GM12801 (cell line): ENCODE measurements around the gene LDB2.

Source experiments
- TF ChIP-seq, protein P1 (sequence below): IDR thresholded peaks from one replicate; pipeline ENCODE4 v1.5.1; 2011; ENCODE audit warnings: control low read depth; ENCODE audit not compliant: insufficient read length; ENCODE audit errors: extremely low read depth

The LDB2 gene

DNA sequence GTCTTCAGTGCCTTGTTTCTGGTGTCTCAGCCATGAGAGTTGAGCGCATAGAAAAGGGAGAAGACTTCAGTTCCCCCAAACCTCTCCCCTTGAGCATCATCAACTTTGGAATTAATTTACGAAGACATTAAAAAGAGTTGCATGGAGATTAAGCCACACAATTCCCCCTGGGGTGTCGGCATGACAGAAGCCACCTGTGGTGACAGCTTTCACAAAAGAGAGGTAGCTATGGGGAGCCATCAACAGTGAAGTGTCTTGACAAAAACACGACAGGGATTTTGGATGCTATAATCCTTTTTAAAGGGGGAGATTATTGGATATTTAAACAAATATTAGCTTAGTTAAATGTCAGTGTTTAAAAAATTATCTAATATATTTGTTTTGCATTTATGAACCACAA is 307.6 kb downstream of the LDB2 start:
- TF ChIP-seq, protein P1, sequence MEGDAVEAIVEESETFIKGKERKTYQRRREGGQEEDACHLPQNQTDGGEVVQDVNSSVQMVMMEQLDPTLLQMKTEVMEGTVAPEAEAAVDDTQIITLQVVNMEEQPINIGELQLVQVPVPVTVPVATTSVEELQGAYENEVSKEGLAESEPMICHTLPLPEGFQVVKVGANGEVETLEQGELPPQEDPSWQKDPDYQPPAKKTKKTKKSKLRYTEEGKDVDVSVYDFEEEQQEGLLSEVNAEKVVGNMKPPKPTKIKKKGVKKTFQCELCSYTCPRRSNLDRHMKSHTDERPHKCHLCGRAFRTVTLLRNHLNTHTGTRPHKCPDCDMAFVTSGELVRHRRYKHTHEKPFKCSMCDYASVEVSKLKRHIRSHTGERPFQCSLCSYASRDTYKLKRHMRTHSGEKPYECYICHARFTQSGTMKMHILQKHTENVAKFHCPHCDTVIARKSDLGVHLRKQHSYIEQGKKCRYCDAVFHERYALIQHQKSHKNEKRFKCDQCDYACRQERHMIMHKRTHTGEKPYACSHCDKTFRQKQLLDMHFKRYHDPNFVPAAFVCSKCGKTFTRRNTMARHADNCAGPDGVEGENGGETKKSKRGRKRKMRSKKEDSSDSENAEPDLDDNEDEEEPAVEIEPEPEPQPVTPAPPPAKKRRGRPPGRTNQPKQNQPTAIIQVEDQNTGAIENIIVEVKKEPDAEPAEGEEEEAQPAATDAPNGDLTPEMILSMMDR: no peak

DNA sequence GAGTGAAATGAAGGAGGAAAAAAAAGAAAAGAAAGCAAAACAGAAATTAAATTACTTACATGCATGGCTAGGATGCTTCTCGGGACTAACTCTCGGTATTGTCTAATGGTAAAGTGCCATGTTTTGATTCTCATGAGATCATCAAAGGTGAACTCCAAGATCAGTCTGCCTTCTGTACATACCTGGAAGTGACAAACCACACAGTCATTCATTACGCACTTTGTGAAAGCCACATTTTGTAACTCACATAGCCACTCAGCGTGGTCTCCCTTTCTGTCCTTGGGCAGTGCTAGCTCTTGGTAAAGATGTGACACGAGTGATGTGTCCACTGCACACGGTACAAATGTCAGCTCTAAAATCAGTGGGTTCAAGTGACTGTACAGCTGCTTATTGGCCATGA is 309.8 kb downstream of the LDB2 start:
- TF ChIP-seq, protein P1: no peak

DNA sequence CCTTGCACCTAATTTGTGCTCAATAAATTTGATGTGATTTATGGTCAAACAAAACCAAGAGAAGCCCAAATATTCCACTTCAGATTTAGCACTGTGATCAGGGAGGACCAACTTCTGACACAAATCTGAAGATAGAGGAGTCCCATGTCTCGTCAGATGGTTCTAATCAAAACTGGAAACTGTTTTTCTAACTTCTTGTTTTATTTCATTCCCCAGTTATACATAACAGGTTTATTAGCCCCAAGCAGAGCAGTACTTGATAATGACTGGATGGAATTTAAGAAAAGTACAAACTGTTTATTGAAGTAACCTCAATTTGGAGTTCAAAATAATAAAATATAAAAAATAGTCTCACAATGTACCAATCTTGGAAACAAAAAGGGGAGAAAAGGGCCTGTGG is 310.3 kb downstream of the LDB2 start:
- TF ChIP-seq, protein P1: no peak

DNA sequence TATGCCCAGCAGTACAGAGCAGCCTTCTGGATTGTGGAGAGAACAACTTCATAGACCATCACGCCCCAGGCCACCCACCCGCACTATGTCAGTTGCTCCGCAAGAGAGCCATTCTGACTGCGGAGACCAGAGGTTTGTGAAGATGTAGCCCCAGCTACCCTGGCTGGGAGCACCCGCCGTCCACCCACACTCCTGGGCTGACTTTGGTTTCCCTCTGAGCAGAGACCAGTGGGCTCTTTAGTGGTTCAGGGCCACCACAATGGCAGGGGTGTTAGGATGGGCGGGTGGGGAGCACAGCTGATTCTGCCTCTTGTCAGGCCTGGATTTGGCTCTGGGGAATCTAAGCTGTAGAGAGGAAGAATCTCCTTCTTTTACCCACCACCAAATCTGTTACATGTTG is 313.4 kb downstream of the LDB2 start:
- TF ChIP-seq, protein P1: no peak

DNA sequence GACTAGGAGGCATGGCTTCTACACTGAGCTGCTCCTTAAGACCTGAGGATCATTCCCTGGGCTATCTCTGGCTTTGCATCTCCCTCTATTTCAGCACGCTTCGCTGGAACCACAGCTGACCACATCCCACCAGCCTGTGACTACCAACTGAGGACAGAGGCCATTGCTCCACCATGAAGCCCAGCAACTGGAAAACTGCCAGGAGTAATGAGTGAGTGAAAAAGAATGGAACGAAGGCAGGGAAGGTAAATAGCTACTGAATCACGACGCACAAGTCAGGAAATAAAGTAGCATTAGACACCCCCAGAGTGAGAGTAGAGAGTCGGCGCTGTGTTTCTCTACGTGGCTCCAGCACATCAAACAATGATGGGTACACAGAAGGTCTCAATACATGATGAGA is 314.7 kb downstream of the LDB2 start:
- TF ChIP-seq, protein P1: no peak

DNA sequence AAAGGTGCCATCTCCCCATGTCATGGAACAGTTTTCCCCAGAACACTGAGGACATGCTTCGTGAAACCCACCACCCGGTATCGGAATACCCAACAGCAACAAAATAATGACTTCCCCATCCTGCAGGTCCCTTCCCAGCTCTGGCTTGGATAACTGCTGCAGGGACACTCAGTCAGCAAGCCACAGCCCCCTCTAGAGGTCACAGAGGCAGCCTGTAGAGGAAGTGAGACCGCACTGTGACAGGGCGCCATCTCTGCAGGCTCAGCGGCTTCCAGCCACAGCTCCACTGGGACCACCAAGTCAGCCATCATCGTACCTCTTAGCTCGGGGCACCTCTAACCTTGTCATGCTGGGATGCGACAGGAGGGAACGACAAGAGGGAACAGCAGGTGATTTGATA is 315.9 kb downstream of the LDB2 start:
- TF ChIP-seq, protein P1: no peak

DNA sequence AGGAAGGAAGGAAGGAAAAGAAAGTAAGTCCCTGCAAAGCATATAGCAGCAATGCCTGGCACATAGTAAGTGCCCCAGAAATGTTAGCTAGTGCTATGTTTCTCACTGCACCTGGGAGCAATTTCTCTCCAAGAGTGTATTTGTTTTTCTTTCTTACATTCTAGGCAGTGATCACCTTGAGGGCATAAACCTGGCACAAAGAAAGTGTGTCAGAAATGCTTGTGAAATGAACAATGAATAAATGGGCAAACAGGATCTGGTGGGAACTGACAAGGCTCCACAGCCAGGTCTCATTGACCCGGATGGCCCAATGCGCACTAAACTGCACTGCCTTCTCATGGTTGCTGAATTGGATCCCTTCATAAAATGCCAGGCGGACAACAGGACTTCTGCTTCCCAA is 316.4 kb downstream of the LDB2 start:
- TF ChIP-seq, protein P1: no peak

DNA sequence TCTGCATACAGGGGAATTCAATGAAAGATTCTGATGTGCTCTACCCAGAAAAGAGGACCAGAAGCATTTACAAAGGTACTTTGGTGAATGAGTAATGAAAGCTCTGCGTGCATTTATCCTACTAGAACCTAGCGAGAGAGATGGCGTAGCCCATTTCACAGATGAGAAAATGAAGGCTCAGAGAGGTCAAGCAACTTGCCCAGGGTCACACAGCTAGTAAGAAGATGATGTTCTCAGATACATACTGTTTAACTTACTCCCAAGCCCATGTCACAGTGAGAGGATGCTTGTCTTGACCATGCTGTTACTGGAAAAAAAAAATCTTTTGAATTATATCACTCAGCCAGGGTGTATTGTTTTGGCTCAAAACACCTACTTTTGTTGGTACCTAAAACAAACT is 317.3 kb downstream of the LDB2 start:
- TF ChIP-seq, protein P1: no peak
